AG04449 (cell line): ENCODE measurements around the gene DIRAS1.

Source experiments
- CTCF ChIA-PET: fragments of 350-600 bp; formaldehyde crosslinking; extraction: SDS; loops from one replicate; lab custom pipeline; 2021; ENCODE audit warnings: antibody characterized with exemption; lab: Yijun Ruan, JAX
- POLR2A ChIA-PET: fragments of 400-600, 350-600 bp; formaldehyde crosslinking; extraction: SDS; loops from one replicate; lab custom pipeline; 2020; ENCODE audit warnings: antibody characterized with exemption, inconsistent platforms; lab: Yijun Ruan, JAX
- DNase-seq: peaks from one replicate; pipeline ENCODE4 v3.0.0-alpha.2; 2010; ENCODE audit warnings: low read depth, low spot score
- H3K4me3 ChIP-seq: 2 replicates; pipeline ENCODE4 v1.5.1; 2011; ENCODE audit warnings: low read depth, mild to moderate bottlenecking, control low read depth, low read length
- TF ChIP-seq, protein P1 (sequence below): IDR thresholded peaks from one replicate; pipeline ENCODE4 v1.5.1; 2011; ENCODE audit warnings: mild to moderate bottlenecking, moderate library complexity, low read length, control low read depth, inconsistent platforms; ENCODE audit not compliant: insufficient read depth; ENCODE audit errors: missing control alignments

The DIRAS1 gene

GRCh38 chr19:2702170-2703076 is 18.7 kb downstream of the DIRAS1 start, which contains the start of gene GNG7:
Gene GNG7, minus strand, starts transcription at chr19:2702694. Its CDS starts 182,006 bp downstream, at chr19:2520688.
- POLR2A ChIA-PET: interaction anchor here (0.8 kb wide), 1 partner anchor 227 kb away, joined by 3 read pairs; the partner anchor contains the start of gene GADD45B
- peak within 1 kb of the TSS; percentile 57 for H3K4me3 ChIP-seq
- CTCF ChIA-PET: interaction anchor here (0.6 kb wide), 1 partner anchor 8 kb away, joined by 3 read pairs; no protein-coding TSS in a partner anchor
- DNase-seq: no peak
- TF ChIP-seq, protein P1, sequence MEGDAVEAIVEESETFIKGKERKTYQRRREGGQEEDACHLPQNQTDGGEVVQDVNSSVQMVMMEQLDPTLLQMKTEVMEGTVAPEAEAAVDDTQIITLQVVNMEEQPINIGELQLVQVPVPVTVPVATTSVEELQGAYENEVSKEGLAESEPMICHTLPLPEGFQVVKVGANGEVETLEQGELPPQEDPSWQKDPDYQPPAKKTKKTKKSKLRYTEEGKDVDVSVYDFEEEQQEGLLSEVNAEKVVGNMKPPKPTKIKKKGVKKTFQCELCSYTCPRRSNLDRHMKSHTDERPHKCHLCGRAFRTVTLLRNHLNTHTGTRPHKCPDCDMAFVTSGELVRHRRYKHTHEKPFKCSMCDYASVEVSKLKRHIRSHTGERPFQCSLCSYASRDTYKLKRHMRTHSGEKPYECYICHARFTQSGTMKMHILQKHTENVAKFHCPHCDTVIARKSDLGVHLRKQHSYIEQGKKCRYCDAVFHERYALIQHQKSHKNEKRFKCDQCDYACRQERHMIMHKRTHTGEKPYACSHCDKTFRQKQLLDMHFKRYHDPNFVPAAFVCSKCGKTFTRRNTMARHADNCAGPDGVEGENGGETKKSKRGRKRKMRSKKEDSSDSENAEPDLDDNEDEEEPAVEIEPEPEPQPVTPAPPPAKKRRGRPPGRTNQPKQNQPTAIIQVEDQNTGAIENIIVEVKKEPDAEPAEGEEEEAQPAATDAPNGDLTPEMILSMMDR: no peak

GRCh38 chr19:2701361-2702169 is 19.6 kb downstream of the DIRAS1 start:
- no peak for DNase-seq
- CTCF ChIA-PET: interaction anchor here (0.6 to 1.2 kb wide), 2 partner anchors 9 to 53 kb away, joined by 3 read pairs; no protein-coding TSS in a partner anchor
- POLR2A ChIA-PET: interaction anchor here (0.8 kb wide), 1 partner anchor 226 kb away, joined by 3 read pairs; the partner anchor contains the start of gene GADD45B
- H3K4me3 ChIP-seq: no peak overlapping the region
- TF ChIP-seq, protein P1: no peak

DNA sequence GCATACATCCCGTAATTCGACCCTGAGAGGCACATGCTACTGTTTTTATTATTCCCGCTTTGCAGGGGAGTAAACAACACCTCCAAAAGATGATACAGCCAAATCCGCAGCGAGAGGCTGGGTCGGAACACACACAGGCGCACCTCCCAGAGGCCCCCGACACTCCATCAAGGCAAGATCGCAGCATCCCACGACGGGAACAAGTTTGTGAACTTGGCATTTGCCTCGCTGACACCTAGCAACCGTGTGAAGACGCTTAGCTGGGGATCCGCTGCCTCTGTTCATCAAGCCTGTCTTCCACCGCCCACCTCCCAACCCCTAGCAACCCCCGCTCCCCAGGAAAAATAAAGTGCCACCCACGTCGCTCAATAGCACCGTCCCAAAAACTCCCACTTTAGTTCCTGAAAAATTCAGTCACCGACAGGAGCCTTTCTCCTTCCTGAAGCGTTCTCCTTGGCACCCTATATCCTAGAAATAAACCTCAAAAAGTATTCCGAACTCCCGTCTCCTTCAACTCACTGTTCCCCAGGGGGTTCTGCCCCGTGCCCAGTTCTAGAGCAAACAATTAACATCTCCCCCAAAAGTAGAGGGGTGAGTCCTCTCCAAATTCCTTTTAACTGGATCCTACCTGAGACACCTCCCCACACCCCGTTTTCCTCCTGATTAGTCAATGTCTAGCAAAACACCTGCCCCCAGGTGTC is 20.4 kb downstream of the DIRAS1 start:
- H3K4me3 ChIP-seq: no peak overlapping the region
- ChIA-PET CTCF (interaction anchor here (1.2 kb wide), 1 partner anchor 52 kb away, joined by 3 read pairs; no protein-coding TSS in a partner anchor), POLR2A (no interaction called here)
- no peak for DNase-seq
- TF ChIP-seq, protein P1: no peak

DNA sequence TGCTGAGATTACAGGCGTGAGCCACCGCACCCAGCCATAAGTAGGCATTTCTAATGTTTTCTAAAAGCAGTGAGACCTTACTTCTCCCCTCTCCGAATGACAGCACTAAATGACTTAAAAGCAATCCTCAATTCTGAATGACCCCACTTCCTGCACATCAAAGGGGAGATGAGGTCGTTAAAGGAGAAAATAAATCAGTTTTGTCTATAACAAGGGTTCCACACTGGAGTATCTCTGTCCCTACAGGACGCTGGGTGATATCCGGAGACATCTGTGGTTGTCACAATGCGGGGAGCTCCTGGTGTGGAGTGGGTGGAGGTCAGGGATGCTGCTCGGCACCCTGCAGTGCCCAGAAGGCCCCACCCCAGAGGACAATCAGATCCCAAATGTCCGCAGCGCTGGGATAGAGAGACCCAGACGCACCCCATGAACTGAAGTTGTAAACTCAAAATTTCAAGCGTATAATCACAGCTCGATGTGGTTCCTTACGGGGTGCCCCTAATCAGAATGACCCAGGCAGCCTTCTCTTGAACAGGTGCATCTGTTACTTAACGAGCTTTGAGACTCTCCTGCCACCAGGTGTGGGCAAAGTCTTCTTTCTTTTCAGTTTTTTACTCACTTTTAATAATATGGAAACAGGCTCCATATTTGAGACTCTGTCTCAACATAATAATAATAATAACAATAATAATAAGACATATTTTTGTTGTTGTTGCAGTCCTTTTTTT is 21.6 kb downstream of the DIRAS1 start:
- CTCF ChIA-PET: interaction anchor here (0.7 to 0.9 kb wide), 2 partner anchors 55 to 62 kb away, joined by 3 to 4 read pairs; no protein-coding TSS in a partner anchor
- TF ChIP-seq, protein P1: no peak
- no peak for DNase-seq
- POLR2A ChIA-PET: no interaction called here
- H3K4me3 ChIP-seq: no peak overlapping the region

DNA sequence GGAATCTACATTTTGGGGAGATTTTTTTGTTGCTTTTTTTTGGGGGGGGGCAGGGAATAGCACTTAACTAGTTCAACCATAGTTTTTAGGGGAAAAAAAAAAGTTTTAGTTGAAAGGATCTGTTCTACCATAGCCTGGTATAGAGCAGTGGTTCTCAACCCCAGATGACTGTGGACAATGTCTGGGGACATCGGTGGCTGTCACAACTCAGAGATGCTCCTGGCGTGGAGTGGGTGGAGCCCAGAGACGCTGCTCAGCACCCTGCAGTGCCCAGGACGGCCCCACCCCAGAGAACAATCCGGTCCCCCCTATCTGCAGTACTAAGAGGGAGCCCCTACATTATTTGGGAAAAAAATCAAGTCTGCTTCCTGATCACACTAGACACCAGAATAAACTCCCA is 27.0 kb downstream of the DIRAS1 start:
- TF ChIP-seq, protein P1: no peak
- ChIA-PET POLR2A (interaction anchor here (0.7 kb wide), 1 partner anchor 23 kb away, joined by 3 read pairs; no protein-coding TSS in a partner anchor), CTCF (no interaction called here)
- no peak overlapping the region for H3K4me3 ChIP-seq
- DNase-seq: no peak
